ENCODE results near the gene THRB.

Gene THRB

GRCh38 chr3:24185738-24186384, 308.8 kb downstream of the THRB start:
- no peak for DNase-seq (ENCODE audit: extremely low read depth, low read depth)
- TF ChIP-seq, protein P1, sequence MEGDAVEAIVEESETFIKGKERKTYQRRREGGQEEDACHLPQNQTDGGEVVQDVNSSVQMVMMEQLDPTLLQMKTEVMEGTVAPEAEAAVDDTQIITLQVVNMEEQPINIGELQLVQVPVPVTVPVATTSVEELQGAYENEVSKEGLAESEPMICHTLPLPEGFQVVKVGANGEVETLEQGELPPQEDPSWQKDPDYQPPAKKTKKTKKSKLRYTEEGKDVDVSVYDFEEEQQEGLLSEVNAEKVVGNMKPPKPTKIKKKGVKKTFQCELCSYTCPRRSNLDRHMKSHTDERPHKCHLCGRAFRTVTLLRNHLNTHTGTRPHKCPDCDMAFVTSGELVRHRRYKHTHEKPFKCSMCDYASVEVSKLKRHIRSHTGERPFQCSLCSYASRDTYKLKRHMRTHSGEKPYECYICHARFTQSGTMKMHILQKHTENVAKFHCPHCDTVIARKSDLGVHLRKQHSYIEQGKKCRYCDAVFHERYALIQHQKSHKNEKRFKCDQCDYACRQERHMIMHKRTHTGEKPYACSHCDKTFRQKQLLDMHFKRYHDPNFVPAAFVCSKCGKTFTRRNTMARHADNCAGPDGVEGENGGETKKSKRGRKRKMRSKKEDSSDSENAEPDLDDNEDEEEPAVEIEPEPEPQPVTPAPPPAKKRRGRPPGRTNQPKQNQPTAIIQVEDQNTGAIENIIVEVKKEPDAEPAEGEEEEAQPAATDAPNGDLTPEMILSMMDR (IDR thresholded peaks at IDR 0.05; ENCODE audit: low read depth, low read length), result peak; percentile 51

- TF ChIP-seq, protein P1 (IDR thresholded peaks at IDR 0.05; ENCODE audit: low read depth, low read length), result no peak
- DNase-seq (ENCODE audit: extremely low read depth, low read depth), result no peak
Measured at GRCh38 chr3:24184528-24185176, 310.0 kb downstream of the THRB start.

GRCh38 chr3:24182756-24183155, 311.9 kb downstream of the THRB start:
- TF ChIP-seq, protein P1 (IDR thresholded peaks at IDR 0.05; ENCODE audit: low read depth, low read length), result no peak
- no peak for DNase-seq (ENCODE audit: extremely low read depth, low read depth)

GRCh38 chr3:24181256-24181655, 313.4 kb downstream of the THRB start:
- DNase-seq (ENCODE audit: extremely low read depth, low read depth), result no peak
- TF ChIP-seq, protein P1 (IDR thresholded peaks at IDR 0.05; ENCODE audit: low read depth, low read length), result no peak

DNA sequence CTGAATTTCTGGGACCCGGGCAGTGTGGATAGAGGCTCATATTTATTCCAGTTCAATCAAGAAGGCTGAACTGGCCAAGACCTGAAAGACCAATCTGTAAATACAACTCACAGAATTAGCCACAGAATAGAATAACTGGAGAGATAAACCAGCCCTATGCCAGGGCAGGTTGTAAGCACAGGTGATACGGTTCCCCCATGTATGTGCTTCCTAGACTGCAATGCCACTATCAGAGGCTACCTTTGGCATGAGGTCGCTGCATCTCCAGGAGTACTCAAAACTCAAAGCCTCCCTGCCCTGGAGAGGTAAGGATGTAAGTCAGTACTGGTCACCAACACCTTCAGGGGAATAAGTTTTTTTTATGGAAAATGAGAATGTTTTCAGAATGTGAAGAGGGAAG, 314.0 kb downstream of the THRB start:
- TF ChIP-seq, protein P1 (IDR thresholded peaks at IDR 0.05; ENCODE audit: low read depth, low read length), result no peak
- DNase-seq (ENCODE audit: extremely low read depth, low read depth), result no peak

- TF ChIP-seq, protein P1 (IDR thresholded peaks at IDR 0.05; ENCODE audit: low read depth, low read length), result no peak
- peak; percentile 36 for DNase-seq (ENCODE audit: extremely low read depth, low read depth)
Measured at GRCh38 chr3:24177201-24177600, 317.4 kb downstream of the THRB start.

DNA sequence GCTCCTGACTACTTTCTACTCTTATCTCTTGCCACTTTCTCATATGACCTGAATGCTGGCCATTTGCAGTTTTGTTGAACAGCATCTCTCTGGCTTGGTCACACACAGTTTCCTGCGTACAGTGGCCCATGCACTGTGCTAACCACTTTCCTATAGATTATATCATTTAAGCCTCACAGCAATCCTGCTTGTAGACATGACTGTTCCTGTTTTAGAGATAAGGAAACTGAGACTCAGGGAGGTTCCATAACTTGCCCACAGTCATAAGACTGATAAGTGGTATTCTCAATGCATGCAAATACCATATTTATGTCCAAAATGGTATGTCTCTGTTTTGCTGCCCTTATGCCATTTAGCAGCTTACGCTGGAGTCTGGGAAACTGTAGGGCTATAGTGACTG, 320.0 kb downstream of the THRB start:
- TF ChIP-seq, protein P1 (IDR thresholded peaks at IDR 0.05; ENCODE audit: low read depth, low read length), result no peak

More for the DNA sequence above, 320.0 kb downstream of the THRB start:
- DNase-seq (ENCODE audit: extremely low read depth, low read depth), result no peak
